HG03045 (cell line): ENCODE measurements around the gene TMEM220.

Source experiments
- ATAC-seq: cut with Tn5 transposase; IDR thresholded peaks from one replicate; pipeline ENCODE4 v1.9.1; 2021; ENCODE audit warnings: mild to moderate bottlenecking, moderate library complexity; ENCODE audit not compliant: unreplicated experiment

TMEM220 gene

DNA sequence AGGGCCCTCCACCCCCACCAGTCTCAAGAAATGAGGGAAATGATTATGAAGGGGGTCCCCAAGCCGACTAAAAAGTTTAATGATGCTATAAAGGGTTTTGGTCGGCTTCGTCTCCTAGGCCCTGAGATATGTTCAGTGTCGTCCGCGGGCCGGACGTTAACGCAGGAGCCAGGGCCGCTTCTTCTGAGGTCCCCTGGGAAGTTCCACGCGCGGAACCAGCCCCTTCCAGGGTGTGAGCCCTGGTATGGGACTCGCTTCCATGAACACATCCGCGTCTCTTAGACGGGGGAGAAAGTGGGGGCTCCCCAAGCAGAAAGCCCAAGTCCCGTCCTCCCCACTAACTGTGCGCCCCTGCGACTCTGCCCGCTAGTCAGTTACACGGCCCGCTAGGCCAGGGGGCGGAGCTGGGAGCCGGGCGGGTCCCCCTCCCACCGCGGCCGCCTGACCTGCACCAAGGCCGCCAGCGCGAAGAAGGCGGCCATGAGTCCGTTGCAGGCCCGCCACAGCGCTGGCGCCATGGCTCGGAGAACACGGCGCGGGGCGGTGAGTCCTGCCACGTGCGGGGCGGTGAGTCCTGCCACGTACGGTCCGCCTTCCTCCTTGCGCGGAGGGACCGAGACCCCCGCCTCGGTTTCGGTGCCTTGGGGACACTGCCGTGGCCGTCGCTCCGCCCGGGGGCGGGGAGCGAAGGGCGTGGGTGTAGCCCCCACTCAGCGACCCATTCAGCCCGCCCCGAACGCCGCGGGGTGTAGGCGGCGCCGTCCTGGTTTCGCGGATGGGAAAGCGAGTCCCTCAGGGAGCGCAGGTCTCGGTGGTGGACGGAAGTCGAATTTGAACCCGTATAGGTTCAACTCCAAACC, at the start of gene TMEM220:
Gene TMEM220, minus strand, starts transcription at position 690 of the 860 bp plus-strand sequence. Its CDS starts 172 bp downstream, at position 518.
- ATAC-seq: peak; percentile 73

DNA sequence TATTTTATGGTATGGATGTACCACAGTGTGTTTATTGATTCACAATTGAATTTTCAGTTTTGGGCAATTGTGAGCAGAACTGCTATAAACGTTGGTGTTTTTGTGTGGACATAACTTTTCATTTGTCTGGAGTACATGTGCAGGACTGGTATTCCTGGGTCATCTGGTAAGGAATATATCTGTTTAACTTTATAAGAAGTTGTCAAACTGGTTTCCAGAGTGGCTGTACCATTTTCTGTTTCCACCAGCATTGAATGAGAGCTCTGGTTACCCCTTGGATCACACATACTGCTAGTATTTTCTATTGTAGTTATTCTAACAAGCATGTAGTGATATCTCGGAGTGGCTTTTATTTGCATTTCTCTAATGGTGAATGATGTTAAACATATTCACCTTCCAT, 49.8 kb upstream of the TMEM220 start:
- no peak for ATAC-seq

DNA sequence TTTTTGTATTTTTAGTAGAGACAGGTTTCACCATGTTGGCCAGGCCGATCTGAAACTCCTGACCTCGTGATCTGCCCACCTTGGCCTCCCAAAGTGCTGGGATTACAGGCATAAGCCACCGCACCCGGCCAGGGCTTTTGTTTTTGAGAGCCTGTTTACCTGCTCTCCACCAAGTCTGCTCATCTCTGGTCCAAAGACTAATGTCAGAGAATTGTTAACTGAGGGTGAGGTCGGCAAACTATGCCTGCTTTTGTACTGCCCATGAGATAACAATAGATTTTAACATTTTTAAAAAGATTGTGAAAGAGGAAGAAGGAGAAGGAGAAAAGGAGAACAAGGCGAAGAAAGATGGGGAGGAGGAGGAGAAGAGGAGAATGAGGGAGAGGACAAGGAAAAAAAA, 48.1 kb upstream of the TMEM220 start:
- no peak for ATAC-seq

DNA sequence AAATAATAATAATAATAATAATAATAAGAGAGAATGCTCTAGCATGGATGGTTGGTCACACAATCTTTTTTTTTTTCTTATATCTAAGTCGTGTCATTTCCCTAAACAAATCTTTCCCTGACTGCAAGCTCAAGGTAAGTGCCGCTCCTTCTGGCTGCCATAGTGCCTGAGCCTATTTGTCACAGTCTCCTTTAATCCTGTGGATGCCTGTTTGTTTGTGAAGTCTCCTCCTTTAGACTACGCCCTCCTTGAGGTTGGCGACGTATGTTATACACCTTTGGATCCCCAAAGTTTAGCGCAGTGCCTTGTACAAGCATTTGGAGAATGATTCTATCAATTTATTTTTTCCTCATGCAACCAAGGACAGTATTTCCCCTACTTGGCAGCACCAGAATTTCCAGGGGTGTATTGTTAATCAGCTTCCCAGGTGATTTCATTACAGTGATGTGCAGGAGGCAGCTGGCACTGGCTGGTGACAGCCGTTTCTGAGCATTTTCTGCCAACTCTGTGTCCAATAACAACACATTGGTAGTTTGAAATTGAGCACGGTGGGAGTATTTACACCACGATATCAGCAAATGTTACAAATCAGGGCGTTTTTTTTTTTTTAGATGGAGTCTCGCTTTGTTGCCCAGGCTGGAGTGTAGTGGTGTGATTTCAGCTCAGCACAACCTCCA, 47.4 kb upstream of the TMEM220 start:
- ATAC-seq: no peak

DNA sequence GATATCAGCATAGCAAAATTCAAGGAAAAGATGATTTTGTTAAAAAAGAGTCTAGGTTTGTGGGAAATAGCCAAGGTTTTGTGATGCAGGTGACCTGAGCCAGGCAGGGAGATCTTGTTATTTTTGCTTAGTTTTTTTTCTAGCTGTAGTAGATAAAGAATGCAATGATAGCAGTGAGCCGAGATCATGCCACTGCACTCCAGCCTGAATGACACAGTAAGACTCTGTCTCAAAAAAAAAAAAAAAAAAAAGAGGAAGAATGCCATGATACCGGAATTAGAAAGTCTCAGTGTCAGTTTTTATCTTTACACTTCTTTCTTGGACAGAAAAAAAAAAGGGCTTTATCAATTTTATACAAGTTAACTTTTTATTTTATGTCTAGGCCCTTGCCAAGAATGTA, 46.6 kb upstream of the TMEM220 start:
- no peak for ATAC-seq

DNA sequence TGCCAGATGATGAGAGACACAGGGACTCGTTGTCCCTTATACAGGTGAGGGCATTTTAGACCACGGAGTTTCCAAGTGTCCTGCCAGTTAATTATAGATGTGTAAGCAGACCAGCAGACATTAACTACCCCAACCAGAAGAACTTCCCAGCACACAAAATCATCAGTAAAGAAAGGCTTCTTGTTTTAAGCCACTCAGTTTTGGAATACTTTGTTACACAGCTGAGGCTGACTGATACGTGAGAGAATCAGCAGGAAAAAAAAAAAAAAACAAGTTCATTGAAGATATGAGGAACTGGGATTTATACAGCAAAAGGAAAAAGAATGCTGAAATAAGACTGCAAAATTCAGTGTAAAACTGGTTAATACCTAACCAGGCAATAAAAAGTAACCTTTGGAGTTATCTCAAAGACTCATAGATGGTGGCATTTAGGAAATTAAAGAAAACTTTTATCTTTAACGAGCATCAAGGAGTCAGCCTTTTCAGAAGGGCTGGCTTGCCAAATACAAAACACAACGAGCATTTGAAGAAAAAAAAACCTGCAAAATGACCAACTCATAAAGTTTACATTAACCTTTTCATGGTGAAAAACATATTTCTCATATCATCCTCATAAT, 46.0 kb upstream of the TMEM220 start:
- ATAC-seq: no peak

DNA sequence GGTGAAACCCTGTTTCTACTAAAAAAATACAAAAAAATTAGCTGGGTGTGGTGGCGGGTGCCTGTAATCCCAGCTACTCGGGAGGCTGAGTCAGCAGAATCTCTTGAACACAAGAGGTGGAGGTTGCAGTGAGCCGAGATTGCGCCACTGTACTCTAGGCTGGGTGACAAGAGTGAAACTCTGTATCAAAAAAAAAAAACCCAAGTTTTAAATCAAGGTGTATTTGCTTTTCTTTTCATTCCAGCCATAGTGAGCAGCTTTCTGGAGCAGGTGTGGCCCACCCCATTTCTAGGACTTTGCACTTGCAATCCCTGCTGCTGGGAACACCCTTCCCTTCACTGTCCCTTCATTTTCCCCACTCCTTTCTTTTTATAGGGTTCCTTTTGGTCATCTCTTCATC, 45.2 kb upstream of the TMEM220 start:
- no peak for ATAC-seq

DNA sequence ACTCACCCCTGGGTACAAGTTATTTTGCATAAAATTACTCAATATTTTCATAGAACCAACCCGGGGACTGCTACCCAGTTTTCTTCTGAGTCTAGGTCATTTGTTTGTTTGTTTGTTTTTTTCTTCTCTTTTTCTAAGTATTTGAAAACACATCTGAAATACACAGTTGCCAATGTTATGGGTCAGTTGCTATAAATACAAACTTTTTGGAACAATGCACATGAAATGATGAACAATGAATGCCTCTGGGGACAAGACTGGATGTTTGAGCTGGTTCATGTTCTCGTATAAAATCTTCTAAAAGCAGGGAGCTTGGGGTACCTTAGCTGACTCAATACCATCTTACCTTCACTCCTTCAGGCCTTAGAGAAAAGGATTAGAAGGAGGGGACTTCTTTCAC, 43.6 kb upstream of the TMEM220 start:
- no peak for ATAC-seq

DNA sequence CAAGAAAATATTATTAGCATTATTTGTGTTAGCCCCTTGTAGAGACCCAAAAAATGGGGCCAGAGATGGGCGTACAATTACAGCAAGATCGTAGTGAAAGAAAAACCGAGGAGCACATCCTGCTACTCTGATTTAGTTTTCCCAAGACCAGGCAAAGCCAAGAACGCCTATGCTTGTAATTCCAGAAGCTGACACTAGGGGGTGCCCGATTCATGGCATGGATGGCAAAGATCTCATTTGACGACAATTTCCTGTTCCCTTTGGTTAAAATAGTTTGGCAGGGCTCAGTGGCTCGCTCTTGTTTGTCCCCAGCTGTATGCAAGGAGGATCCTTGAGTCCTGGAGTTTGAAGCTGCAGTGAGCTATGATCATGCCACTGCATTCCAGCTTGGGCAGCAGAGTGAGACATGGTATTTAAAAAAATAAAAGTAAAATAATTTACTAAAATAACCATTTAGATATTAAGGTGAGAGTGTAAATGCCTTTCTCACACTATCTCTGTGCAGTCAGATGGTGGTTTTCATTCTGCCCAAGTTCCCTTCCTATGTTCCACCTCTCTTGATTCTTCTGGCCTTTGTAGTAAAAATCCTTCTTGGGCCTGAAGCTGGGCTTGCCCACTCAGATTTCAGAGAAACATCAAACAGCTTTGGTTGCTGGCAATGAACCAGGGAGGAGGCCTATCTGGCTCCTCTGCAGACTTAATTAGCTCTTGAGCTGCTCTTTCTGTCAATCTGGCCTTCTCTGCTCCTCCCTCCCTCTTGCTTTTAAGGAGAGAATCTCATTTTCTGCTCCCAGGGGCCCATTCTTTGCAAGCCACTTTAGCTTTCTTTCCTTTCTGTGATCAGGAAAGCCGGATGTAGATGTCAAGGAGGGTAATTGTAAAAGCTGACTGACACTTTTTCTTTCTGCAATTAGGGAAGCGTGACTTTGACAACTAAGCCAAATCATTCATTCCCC, 42.9 kb upstream of the TMEM220 start:
- ATAC-seq: no peak

DNA sequence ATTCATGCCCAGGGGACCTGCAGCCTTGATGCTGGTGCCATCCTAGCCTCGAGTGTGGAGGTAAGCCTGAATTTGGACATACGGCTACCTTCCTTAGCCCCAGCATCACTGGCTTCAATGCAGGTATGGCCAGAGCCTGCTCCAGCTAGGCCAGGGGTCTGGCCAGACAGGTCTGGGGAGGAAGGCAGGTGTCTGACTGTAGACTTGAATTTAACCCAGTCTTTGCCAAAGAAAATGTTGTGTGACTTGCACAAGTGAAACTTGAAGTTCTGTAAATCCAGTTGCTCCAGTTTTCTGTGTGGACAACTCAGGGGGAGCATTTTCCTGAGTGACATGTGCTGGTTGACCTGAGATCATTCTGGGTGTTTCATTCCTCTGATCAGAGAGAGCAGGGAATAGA, 41.3 kb upstream of the TMEM220 start:
- no peak for ATAC-seq

DNA sequence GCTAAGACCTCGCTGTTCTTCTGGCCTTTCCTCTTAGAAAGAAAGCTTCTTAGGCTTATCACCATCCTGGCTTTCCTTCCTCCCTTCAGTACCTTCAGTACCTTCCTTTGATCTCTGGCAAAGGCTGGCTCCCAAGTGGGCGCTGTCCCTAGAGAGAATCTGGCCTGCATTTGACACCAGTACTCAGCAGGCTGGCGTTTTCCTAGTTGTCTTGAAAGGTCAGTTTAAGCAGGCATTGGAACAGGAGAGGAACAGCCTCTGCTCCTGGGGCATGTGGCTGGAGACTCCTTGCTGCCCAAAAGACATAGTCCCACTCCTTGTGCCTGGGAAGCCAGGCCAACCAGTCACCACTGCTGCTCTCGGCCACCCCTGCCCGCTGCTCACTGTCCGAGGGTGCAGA, 40.0 kb upstream of the TMEM220 start:
- ATAC-seq: no peak

DNA sequence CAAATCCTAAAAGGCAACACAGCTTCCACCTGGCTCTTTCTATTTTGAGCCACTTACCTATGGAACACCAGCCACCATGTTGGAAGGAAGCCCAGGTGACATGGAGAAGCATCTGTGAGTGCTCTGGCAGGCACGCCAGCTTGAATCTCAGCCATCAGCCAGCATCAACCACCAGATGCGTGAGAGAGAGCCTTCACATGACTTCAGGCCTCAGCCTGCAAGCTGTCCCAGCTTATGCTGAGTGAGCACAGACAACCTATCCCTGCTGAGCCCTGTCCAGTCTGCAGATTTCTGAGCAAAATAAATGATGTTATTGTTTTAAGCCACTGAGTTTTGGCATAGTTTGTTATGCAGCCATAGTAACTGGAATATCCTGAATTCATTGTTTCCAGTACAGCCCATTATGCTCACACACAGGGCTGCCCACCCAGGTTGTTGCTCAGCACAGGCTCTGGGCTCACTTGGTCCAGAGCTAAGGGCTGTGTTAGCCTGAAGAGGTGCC, 39.0 kb upstream of the TMEM220 start:
- ATAC-seq: no peak

DNA sequence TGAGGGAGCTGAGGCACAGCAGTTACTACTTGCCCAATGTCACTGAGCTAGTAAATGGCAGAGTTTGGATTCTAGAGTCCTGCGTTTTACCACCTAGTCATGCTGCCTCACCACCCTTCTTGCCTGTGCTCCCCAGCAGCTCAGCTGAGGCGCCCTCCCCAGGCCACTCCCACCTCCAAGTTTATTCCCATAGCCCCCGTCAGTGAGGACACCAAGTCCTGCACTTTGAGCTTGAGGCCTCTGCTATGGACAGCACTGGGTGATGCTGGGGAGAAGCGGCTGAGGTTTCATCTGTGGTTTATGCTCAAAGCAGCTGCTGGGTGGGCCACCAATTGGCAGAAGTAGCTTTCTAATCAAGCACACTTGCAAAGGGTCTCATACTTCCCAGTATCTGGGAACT, 37.4 kb upstream of the TMEM220 start:
- no peak for ATAC-seq

DNA sequence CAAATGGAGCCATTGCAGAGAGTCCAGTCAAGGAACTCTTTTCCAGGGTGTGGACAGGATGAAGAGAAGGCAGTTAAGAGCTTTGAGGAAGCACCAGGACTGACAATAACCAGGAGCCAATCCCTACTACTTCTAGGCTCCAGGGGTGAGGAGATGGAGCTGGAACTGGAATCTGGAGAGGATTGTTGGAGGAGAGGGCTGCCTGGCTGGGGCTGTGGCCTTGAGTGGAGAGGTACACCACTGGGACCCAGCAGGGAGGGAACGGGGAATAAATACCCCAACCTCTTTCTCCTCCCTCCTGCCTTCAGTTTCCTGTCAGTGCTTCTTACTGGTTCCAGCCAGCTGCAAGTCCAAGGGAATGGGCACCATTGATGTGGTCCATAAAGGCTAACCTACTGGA, 32.2 kb upstream of the TMEM220 start:
- no peak for ATAC-seq

DNA sequence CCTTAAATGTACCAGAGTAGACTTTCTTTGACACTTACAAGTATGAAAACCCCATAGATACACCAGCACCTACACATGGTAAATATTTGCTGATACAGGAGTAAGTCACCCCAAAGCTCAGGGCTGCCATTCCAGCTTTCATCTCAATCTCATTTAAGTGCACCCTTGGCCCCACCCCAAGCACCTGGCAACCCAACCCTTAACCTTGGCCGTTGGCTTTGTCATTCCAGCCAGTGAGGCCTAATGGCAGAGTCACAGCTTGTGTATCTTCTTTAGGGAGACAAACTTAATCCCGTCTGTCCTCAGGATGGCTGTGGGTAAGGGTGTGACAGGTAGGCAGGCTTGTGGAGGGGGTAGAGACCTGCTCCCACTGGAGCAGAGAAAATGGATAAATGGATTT, 31.5 kb upstream of the TMEM220 start:
- no peak for ATAC-seq

DNA sequence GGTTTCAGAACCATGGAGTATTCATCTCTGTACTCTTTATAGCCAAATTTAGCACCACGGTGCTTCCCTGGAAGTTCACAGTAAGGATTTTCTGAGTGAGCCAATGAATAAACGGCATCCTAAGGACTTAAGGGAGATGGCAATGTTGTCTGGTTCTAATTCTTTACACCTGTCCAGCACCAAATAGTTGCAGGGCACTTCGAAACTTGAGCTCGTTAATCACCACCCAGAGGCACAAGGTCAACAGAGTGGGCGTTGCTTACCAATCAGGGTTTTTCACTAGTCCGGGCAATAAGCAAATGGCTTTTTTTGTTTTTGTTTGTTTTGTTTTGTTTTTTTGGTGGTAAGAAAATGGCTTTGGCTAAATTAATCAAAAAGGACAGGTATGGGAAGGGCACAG, 28.2 kb upstream of the TMEM220 start:
- ATAC-seq: no peak

DNA sequence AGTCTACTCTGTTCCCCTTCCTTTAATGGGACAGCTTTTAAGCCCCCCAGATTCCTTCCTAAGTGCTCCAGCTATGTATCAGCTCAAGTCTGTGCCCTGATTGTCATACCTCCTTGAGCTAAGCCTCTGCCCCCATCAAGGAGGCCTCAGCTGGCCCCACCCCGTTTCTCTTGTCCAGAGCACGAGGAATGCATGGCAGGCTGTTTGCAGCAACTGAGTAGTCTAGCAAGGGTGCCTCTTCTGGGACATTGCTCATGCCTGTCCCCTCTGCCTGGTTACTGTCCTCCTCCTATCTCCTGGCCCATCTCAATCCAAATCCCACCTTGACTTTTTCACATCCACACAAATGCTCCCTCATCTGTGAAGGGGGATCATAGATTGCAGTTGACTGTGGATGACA, 27.8 kb upstream of the TMEM220 start:
- ATAC-seq: no peak

DNA sequence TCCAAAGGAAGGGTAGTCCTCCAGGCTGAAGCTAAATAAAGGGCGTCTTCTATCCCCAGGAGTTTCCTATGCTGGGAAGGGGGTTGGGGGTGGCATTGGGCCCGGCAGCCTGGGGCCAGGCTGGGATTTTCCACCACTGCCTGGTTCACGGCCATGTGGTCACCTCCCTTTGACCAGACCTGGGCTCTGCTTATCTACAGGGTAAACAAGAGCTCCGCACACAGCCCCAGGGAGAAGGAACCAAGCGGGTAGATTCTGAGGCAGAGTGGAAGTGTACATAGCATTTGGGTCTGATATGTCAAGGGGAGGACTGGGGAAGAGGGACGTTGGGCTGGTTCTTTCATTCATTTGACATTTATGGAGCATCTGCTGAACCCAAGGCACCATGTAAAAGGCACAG, 27.2 kb upstream of the TMEM220 start:
- ATAC-seq: no peak

DNA sequence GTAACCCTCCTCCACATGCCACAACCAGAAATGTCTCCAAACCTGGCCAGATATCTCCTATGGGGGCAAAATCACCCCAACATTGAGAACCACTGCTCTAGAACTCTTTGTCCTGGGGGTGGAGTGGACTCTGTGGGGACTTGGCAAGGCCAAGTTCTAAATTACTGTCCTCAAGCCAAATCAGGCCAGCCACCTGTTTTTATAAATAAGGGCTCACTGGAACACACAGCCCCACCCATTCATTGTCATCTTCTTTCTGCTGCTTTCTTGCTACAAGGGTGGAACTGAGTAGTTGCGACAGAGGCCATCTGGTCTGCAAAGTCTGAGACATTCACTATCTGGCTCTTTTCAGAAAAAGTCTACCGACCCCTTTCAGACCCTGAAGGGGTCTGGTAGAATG, 26.8 kb upstream of the TMEM220 start:
- ATAC-seq: no peak

DNA sequence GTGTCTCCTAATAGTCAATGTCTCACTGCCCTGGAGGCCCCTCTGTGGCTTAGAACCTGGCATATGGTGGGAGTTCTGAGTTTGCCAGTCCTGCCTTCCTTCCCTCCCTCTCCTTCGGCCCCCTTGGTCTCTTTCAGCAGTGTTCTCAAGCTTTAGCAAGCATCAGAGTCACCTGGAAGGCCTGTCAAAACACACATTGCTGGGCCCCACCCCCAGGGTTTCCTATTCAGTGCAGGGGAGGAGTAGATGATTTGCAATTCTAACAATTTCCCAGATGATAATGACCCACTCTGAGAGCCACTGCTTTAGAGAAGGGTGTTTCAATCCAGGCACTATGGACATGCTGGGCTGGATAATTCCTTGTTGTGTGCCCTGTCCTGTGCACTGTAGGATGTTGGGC, 26.4 kb upstream of the TMEM220 start:
- ATAC-seq: no peak
